ENCODE data around the gene RUNDC1. TPM values are rescaled to one million over a fixed set of nuclear protein-coding genes. Genes with fewer than 3 reads are reported as not detected.

RUNDC1 gene
- total RNA-seq, 1 donor from 2014 or later, result 30.9 TPM

- DNase-seq (peak; percentile 75), ATAC-seq (ENCODE audit: low read depth) (peak; percentile 99)
- POLR2A ChIA-PET, result interaction anchor here (0.6 to 3.1 kb wide), 15 partner anchors 9 to 452 kb away, joined by 3 to 52 read pairs (median 7); partner anchors contain the start of genes BECN1, RPL27, TMEM106A and VAT1
- Mint-ChIP-seq H3K9me3 (no peaks in the 10 kb centered on the region), H3K36me3 (ENCODE audit: low read depth) (peaks cover 36% of the 10 kb centered on the region), H3K27ac (peak within 1 kb of the TSS; percentile 99), H3K4me1 (peaks cover 16% of the 10 kb centered on the region), H3K4me3 (peak within 1 kb of the TSS; percentile 99), H3K27me3 (no peaks in the 10 kb centered on the region)
- CTCF ChIA-PET, result interaction anchor here (0.6 to 1.7 kb wide), 5 partner anchors 9 to 333 kb away, joined by 3 to 15 read pairs (median 3); partner anchors contain the start of gene RPL27
- TF ChIP-seq CTCF (IDR thresholded peaks at IDR 0.05), result no peak
- intact Hi-C loops (cut with micrococcal nuclease), result loop anchor here (1.0 to 2.0 kb wide), 5 partner anchors 9 to 332 kb away; partner anchors contain the start of genes NBR1 and RPL27
Observed at GRCh38 chr17:43006639-43007551, 26.5 kb downstream of the RUNDC1 start, which contains the start of gene IFI35. TSS of gene IFI35 (plus strand) at chr17:43006784. CDS start at chr17:43006948, 164 bp downstream.

- no peaks in the 10 kb centered on the region for H3K27me3 Mint-ChIP-seq
- ChIA-PET POLR2A (interaction anchor here (1.0 kb wide), 1 partner anchor 12 kb away, joined by 7 read pairs; the partner anchor contains the start of gene RPL27), CTCF (interaction anchor here (1.3 kb wide), 1 partner anchor 328 kb away, joined by 3 read pairs; no protein-coding TSS in a partner anchor)
- DNase-seq (no peak), ATAC-seq (ENCODE audit: low read depth) (no peak)
- H3K27ac Mint-ChIP-seq, result no peak overlapping the region
- H3K9me3 Mint-ChIP-seq, result no peaks in the 10 kb centered on the region
- intact Hi-C loops (cut with micrococcal nuclease), result no loop called here
- H3K4me3 Mint-ChIP-seq, result no peak overlapping the region
- peaks cover 48% of the 10 kb centered on the region for H3K36me3 Mint-ChIP-seq (ENCODE audit: low read depth)
- peaks cover 16% of the 10 kb centered on the region for H3K4me1 Mint-ChIP-seq
- no peak for TF ChIP-seq CTCF (IDR thresholded peaks at IDR 0.05)
Observed at GRCh38 chr17:43010667-43011308, 30.4 kb downstream of the RUNDC1 start.

- peaks cover 47% of the 10 kb centered on the region for H3K36me3 Mint-ChIP-seq (ENCODE audit: low read depth)
- POLR2A ChIA-PET, result interaction anchor here (0.5 to 1.8 kb wide), 4 partner anchors 9 to 29 kb away, joined by 3 to 18 read pairs (median 3); partner anchors contain the start of gene VAT1
- ATAC-seq (ENCODE audit: low read depth), result no peak
- H3K4me3 Mint-ChIP-seq, result no peak overlapping the region
- H3K9me3 Mint-ChIP-seq, result no peaks in the 10 kb centered on the region
- peaks cover 9% of the 10 kb centered on the region for H3K4me1 Mint-ChIP-seq
- H3K27me3 Mint-ChIP-seq, result no peaks in the 10 kb centered on the region
- no peak for TF ChIP-seq CTCF (IDR thresholded peaks at IDR 0.05)
- intact Hi-C loops (cut with micrococcal nuclease), result no loop called here
- no peak for DNase-seq
- H3K27ac Mint-ChIP-seq, result no peak overlapping the region
- CTCF ChIA-PET, result interaction anchor here (1.5 kb wide), 1 partner anchor 12 kb away, joined by 5 read pairs; no protein-coding TSS in a partner anchor
Observed at GRCh38 chr17:43011728-43012472, 31.5 kb downstream of the RUNDC1 start.

GRCh38 chr17:43013296-43013695 lies 32.9 kb downstream of the RUNDC1 start:
- CTCF ChIA-PET, result interaction anchor here (1.5 kb wide), 1 partner anchor 11 kb away, joined by 5 read pairs; no protein-coding TSS in a partner anchor
- ATAC-seq (ENCODE audit: low read depth), result no peak

More at GRCh38 chr17:43013296-43013695, 32.9 kb downstream of the RUNDC1 start:
- H3K4me1 Mint-ChIP-seq, result peaks cover 5% of the 10 kb centered on the region
- POLR2A ChIA-PET, result interaction anchor here (1.1 to 1.8 kb wide), 3 partner anchors 8 to 15 kb away, joined by 3 to 18 read pairs (median 7); partner anchors contain the start of genes RPL27 and VAT1
- no peak for TF ChIP-seq CTCF (IDR thresholded peaks at IDR 0.05)
- no peaks in the 10 kb centered on the region for H3K27me3 Mint-ChIP-seq
- no peak for DNase-seq
- H3K4me3 Mint-ChIP-seq, result no peak overlapping the region
- H3K36me3 Mint-ChIP-seq (ENCODE audit: low read depth), result peaks cover 52% of the 10 kb centered on the region
- no peaks in the 10 kb centered on the region for H3K9me3 Mint-ChIP-seq
- intact Hi-C loops (cut with micrococcal nuclease), result no loop called here
- peak overlapping the region; percentile 41 for H3K27ac Mint-ChIP-seq

Data from activated B cell treated with CpG ODN at 0.5 μM for 24 hours (primary cell).